Left ventricle myocardium superior (tissue), 1 donor: Measurements from ENCODE around the gene ANXA8. TPM values are rescaled to one million over a fixed set of nuclear protein-coding genes. Genes with fewer than 3 reads are reported as not detected.

Source experiments
- ATAC-seq: fragments of 200-7000 bp; cut with Tn5 transposase; one replicate; pipeline ENCODE4 v1.9.1; 2020; ENCODE audit warnings: mild to moderate bottlenecking, moderate library complexity
- DNase-seq: peaks from one replicate; pipeline ENCODE4 v3.0.0-alpha.2; 2020
- intact Hi-C: fragments of 100-400 bp; cut with micrococcal nuclease; formaldehyde crosslinking; loops from one replicate; pipeline ENCODE4 v1.11.0; 2022
- total RNA-seq: library from RNA; stranded (reverse); fragmentation: NEBNext Ultra II Directional; extraction: Animal tissue kit (Norgen Biotek cat#: 25700); gene quantifications from one replicate; pipeline ENCODE4 v1.2.1, GENCODE V29; 2021
- donor health status: DM: no; HTN: yes; CAD: no; lungs with severe emphysema.

ANXA8 gene
- total RNA-seq, 1 donor from 2014 or later, result 3.0 TPM

DNA sequence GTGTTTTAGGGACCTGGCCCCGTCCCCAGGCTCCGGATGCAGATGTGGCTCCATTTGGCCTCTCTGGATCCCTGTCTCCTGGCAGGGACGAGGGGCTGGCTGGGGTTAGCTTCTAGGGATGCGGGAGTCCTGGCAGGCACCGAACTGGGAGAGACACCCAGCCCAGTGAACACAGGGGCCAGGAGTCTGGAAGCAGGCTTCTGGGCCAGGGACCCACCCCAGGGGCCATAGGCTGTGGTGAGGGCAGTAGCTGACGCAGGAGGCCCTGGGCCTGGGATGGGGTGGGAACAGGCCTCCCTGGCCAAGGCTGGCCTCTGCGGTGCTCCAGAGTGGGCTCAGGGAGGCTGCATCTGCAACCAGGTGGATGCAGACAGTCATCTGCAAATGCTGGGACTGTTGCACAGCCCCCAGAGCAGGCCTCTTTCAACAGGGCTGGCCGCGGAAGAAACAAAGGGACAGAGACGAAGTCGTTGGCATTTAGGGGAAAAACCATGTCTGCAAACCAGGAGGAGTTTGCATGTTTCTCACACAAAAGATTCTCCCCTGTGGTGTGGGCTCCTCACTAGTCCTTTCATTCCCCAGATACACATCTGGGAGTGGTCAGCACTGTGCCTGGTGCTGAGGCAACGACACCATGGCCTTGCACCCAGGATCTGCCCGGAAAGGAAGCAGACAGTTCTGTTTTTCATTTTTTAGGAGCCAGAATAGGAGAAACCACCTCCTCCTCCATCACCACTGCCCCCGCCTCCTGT, 63.4 kb downstream of the ANXA8 start:
- intact Hi-C loops, result no loop called here
- ATAC-seq (no peak), DNase-seq (peak; percentile 14)

DNA sequence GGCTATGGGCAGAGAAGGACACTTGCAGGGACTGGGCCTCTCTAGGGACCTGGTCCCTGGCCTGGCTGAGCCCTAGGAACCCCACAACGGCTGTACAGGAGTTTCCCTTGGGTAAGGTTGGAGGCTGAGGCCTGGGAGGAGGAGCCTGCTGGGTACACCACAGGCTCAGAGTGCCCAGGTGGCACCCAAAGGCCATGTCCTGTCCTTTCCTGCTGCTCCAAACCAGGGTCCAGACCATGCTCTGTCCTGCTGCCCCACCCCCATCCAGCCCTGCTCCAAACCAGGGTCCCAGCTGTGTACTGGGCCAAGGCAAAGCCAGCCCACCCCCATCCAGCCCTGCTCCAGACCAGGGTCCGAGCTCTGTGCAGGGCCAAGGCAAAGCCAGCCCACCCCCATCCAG, 64.5 kb downstream of the ANXA8 start:
- ATAC-seq (no peak), DNase-seq (peak; percentile 5)
- intact Hi-C loops, result no loop called here

DNA sequence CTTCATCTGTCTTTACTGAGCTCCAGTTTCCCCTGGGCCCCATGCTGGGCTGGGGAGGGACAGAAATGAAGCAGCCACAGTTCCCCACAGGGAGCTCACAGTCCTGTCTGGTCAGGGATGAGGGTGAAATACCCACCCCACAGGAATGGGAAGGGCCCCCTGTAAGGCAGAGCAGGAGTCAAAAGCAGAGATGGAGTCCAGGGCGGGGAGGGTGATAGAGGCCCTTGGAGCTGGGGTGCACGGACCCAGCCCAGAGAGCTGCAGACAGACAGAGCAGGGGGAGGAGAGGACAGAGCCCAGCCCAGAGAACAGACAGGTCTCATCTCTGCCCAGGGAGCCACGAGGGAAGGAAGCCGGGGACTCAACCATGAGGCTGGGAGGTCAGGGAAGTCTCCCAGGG, 64.9 kb downstream of the ANXA8 start:
- intact Hi-C loops, result no loop called here
- no peak for ATAC-seq
- no peak for DNase-seq

DNA sequence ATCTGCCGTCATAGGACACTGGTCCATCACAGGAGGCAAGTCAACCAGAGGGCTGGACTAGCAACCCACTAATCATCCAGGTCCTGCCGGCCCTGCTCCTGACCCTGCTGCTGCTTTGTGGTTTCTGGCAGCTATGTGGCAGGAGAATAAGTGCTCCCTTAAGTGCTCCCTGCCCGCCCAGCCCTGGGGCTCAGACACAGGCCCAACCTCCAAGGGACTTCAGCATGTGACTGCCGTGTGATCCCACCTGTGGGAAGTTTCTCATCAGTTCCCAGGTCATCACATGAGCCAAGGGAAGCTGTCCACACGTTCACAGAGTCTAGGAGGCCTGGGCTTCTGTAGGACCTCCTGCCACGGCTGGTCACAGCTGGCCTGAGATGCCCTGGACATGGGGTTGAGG, 65.6 kb downstream of the ANXA8 start:
- DNase-seq, result no peak
- intact Hi-C loops, result no loop called here
- ATAC-seq, result no peak

Other genes with a start within 250 kb of the ANXA8 start
- 0.32 TPM for gene GDF10, start 183.9 kb downstream of the ANXA8 start, total RNA-seq
- gene GDF2, start 161.7 kb downstream of the ANXA8 start, total RNA-seq, result not detected
- not detected for gene RBP3, start 135.8 kb downstream of the ANXA8 start, total RNA-seq
- not detected for gene ZNF488, start 99.8 kb downstream of the ANXA8 start, total RNA-seq
- gene FAM25G, start 7.6 kb upstream of the ANXA8 start, total RNA-seq, result not detected
- 2.3 TPM for gene AGAP9, start 39.5 kb upstream of the ANXA8 start, total RNA-seq